Measurements from ENCODE around the gene FAM20C.

DNA sequence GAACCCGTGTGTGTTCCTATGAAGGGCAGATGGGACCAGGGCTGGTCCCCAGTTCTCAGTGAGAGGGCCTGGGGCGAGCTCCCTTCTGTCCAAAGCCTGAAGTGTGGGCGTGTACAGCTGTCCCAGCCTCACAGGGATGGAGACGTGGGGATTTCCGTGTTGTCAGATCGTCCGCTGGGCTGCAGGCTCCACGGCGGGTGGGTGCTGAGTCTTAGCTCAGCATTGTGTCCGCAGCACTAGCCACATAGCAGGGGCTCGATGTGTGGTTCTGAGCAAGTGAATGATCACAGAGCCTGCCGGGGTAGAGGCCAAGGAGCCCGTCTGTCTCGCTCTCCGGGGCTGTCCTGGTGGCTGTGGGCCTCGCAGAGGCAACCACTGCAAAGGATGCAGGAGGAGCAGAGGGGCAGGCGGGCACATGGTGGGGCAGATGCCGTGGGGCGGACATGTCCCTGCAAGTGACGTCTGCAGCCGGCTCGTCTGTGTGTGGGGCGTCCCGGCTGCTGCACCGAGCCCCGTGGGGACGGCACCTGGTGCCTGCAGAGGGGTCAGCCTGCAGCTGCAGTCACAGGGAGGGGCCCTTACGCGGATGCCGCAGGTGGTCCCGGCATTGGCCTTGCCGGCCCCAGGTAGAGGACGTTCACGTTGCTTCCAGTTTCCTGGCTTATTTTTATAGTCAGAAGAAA is 30.9 kb downstream of the FAM20C start:
- TF ChIP-seq, protein P1, sequence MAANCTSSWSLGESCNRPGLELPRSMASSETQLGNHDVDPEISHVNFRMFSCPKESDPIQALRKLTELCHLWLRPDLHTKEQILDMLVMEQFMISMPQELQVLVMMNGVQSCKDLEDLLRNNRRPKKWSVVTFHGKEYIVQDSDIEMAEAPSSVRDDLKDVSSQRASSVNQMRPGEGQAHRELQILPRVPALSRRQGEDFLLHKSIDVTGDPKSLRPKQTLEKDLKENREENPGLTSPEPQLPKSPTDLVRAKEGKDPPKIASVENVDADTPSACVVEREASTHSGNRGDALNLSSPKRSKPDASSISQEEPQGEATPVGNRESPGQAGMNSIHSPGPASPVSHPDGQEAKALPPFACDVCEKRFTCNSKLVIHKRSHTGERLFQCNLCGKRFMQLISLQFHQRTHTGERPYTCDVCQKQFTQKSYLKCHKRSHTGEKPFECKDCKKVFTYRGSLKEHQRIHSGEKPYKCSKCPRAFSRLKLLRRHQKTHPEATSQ (tag by site-specific recombination; IDR thresholded peaks at IDR 0.05), result no peak
- TF ChIP-seq MZF1 (tag by site-specific recombination; IDR thresholded peaks at IDR 0.05; ENCODE audit: borderline replicate concordance) (no peak), ZNF138 (tag by site-specific recombination; IDR thresholded peaks at IDR 0.05; ENCODE audit: borderline replicate concordance) (no peak)
- TF ChIP-seq, protein P2, sequence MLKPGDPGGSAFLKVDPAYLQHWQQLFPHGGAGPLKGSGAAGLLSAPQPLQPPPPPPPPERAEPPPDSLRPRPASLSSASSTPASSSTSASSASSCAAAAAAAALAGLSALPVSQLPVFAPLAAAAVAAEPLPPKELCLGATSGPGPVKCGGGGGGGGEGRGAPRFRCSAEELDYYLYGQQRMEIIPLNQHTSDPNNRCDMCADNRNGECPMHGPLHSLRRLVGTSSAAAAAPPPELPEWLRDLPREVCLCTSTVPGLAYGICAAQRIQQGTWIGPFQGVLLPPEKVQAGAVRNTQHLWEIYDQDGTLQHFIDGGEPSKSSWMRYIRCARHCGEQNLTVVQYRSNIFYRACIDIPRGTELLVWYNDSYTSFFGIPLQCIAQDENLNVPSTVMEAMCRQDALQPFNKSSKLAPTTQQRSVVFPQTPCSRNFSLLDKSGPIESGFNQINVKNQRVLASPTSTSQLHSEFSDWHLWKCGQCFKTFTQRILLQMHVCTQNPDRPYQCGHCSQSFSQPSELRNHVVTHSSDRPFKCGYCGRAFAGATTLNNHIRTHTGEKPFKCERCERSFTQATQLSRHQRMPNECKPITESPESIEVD (tag by site-specific recombination; IDR thresholded peaks at IDR 0.05), result no peak
- TF ChIP-seq, protein P3, sequence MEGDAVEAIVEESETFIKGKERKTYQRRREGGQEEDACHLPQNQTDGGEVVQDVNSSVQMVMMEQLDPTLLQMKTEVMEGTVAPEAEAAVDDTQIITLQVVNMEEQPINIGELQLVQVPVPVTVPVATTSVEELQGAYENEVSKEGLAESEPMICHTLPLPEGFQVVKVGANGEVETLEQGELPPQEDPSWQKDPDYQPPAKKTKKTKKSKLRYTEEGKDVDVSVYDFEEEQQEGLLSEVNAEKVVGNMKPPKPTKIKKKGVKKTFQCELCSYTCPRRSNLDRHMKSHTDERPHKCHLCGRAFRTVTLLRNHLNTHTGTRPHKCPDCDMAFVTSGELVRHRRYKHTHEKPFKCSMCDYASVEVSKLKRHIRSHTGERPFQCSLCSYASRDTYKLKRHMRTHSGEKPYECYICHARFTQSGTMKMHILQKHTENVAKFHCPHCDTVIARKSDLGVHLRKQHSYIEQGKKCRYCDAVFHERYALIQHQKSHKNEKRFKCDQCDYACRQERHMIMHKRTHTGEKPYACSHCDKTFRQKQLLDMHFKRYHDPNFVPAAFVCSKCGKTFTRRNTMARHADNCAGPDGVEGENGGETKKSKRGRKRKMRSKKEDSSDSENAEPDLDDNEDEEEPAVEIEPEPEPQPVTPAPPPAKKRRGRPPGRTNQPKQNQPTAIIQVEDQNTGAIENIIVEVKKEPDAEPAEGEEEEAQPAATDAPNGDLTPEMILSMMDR (tag by site-specific recombination; IDR thresholded peaks at IDR 0.05), result no peak
